KMS-11 (cell line): ENCODE data around the gene PHOX2A.

Experiments used
- H2AFZ ChIP-seq: fragments of 200-600 bp; sonication (generic); 2 replicates; pipeline ENCODE4 v1.6.1; 2016; ENCODE audit warnings: antibody characterized with exemption, mixed run types, low read depth
- H3K27ac ChIP-seq: fragments of 200-600 bp; sonication (generic); 2 replicates; pipeline ENCODE4 v1.6.1; 2016; ENCODE audit warnings: mild to moderate bottlenecking, mixed run types
- H3K27me3 ChIP-seq: fragments of 200-600 bp; sonication (generic); 2 replicates; pipeline ENCODE4 v1.6.1; 2017; ENCODE audit warnings: mild to moderate bottlenecking, low read depth, mixed run types, moderate library complexity; ENCODE audit not compliant: insufficient read depth
- H3K36me3 ChIP-seq: fragments of 200-600 bp; sonication (generic); 2 replicates; pipeline ENCODE4 v1.6.1; 2017; ENCODE audit warnings: mild to moderate bottlenecking, mixed run types; ENCODE audit not compliant: insufficient read depth
- H3K4me1 ChIP-seq: fragments of 200-600 bp; sonication (generic); 2 replicates; pipeline ENCODE4 v1.6.1; 2016; ENCODE audit warnings: mild to moderate bottlenecking, low read depth, mixed run types; ENCODE audit not compliant: poor library complexity, severe bottlenecking
- H3K4me2 ChIP-seq: fragments of 200-600 bp; sonication (generic); 2 replicates; pipeline ENCODE4 v1.7.0; 2016; ENCODE audit warnings: mild to moderate bottlenecking, mixed run types
- H3K4me3 ChIP-seq: fragments of 200-600 bp; sonication (generic); IDR thresholded peaks from 2 replicates; pipeline ENCODE4 v1.6.1; 2017; ENCODE audit warnings: low read depth, low read length, mixed read lengths; ENCODE audit not compliant: insufficient read depth
- H3K79me2 ChIP-seq: fragments of 200-600 bp; sonication (generic); 2 replicates; pipeline ENCODE4 v1.6.1; 2016; ENCODE audit warnings: low read depth, mixed run types; ENCODE audit not compliant: insufficient read depth
- H3K9ac ChIP-seq: fragments of 200-600 bp; sonication (generic); 2 replicates; pipeline ENCODE4 v1.6.1; 2016; ENCODE audit warnings: mild to moderate bottlenecking, mixed run types
- H4K20me1 ChIP-seq: fragments of 200-600 bp; sonication (generic); 2 replicates; pipeline ENCODE4 v1.6.1; 2016; ENCODE audit warnings: mild to moderate bottlenecking, mixed run types; ENCODE audit not compliant: insufficient read depth
- TF ChIP-seq, protein P1 (sequence below): fragments of 200-600 bp; sonication (generic); conservative IDR thresholded peaks from 2 replicates; pipeline ENCODE4 v1.6.1; 2017; ENCODE audit warnings: low read depth, mild to moderate bottlenecking, antibody characterized with exemption, low read length, moderate library complexity, mixed read lengths

Gene PHOX2A

DNA sequence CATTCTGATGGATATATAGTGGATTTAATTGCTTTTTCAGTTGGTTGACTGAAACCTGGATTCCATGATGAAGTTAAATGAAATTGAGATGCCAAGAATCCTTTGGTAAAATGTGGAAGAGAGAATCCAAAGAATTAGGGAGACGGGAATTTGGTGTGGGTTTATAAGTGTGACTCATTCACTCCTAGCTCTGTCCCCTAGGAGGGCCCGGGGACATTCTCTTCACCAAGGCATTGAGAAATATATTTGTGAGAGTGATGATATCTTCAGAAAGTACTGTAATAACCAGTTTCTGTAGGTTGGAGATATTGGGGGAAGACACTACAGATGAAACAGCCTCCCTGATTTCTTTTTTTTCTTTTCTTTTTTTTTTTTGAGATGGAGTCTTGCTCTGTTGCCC, 13.6 kb upstream of the PHOX2A start:
- no peaks in the 10 kb centered on the region for H4K20me1 ChIP-seq
- no peak overlapping the region for H3K4me3 ChIP-seq
- no peak overlapping the region for H3K9ac ChIP-seq
- TF ChIP-seq, protein P1, sequence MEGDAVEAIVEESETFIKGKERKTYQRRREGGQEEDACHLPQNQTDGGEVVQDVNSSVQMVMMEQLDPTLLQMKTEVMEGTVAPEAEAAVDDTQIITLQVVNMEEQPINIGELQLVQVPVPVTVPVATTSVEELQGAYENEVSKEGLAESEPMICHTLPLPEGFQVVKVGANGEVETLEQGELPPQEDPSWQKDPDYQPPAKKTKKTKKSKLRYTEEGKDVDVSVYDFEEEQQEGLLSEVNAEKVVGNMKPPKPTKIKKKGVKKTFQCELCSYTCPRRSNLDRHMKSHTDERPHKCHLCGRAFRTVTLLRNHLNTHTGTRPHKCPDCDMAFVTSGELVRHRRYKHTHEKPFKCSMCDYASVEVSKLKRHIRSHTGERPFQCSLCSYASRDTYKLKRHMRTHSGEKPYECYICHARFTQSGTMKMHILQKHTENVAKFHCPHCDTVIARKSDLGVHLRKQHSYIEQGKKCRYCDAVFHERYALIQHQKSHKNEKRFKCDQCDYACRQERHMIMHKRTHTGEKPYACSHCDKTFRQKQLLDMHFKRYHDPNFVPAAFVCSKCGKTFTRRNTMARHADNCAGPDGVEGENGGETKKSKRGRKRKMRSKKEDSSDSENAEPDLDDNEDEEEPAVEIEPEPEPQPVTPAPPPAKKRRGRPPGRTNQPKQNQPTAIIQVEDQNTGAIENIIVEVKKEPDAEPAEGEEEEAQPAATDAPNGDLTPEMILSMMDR, result no peak
- H3K27ac ChIP-seq, result no peak overlapping the region
- H3K36me3 ChIP-seq, result no peaks in the 10 kb centered on the region
- H3K27me3 ChIP-seq, result no peaks in the 10 kb centered on the region
- H3K4me2 ChIP-seq, result no peak overlapping the region
- H3K79me2 ChIP-seq, result no peaks in the 10 kb centered on the region
- peaks cover 15% of the 10 kb centered on the region for H3K4me1 ChIP-seq
- H2AFZ ChIP-seq, result no peak overlapping the region

DNA sequence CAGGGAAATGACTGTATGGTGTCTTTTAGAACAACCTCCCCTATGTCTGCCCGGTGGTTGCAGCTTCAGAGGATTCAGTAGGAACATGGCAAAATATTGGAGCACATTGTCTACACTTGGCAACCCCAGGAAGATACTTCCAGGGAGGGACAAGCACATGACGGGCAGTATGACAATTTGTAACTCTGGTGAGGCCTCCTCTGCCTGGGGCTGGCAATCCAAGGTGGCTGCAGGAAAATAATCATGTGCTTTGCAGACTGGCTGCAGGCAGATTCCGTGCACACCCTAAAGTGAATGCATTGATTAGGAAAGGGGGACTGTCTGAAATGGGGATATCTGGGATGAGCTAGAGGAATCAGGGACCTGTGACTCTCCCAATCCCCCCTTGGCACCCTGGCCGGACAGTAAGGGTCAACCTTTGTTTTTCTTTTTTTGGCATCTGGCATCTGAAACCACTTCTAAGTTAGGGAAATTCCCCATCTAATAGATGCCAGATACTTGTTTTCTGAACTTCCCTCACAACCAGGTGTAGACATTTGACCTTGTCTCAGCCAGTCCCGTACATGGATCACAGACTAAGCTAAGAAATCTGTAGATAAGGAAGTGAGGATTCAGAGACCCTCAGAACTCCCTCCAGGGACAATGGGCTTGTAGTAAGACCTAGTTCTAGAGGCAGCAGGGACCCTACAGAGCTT, 10.5 kb upstream of the PHOX2A start:
- Histone ChIP-seq H3K27me3 (no peaks in the 10 kb centered on the region), H3K27ac (no peak overlapping the region; the same call in 1 of the 2 replicates), H3K4me1 (peaks cover 15% of the 10 kb centered on the region), H4K20me1 (no peaks in the 10 kb centered on the region), H3K9ac (no peak overlapping the region), H3K79me2 (no peaks in the 10 kb centered on the region), H2AFZ (no peak overlapping the region), H3K36me3 (no peaks in the 10 kb centered on the region), H3K4me3 (no peak overlapping the region), H3K4me2 (peak overlapping the region; percentile 23; the same call in 1 of the 2 replicates)
- TF ChIP-seq, protein P1, result no peak

DNA sequence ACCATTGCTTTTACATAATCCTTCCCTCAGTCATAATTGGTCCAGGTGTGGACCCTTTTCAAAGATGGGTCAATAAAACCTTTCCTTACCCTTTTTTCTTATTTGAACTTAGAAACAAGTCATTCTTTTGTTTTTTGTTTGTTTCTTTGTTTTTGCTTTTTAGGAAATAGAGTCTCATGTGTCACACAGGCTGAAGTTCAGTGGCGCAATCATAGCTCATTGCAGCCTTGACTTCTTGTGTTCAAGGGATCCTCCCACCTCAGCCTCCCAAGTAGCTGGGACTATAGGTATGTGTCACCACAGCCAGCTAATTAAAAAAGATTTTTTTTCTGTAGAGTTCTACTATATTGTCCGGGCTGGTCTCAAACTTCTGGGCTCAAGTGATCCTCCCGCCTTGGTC, 9.4 kb upstream of the PHOX2A start:
- TF ChIP-seq, protein P1, result no peak
- no peak overlapping the region for H3K9ac ChIP-seq
- H2AFZ ChIP-seq, result no peak overlapping the region
- no peaks in the 10 kb centered on the region for H3K79me2 ChIP-seq
- no peak overlapping the region for H3K27ac ChIP-seq
- H3K4me1 ChIP-seq, result peaks cover 15% of the 10 kb centered on the region
- no peak overlapping the region for H3K4me3 ChIP-seq
- H3K36me3 ChIP-seq, result no peaks in the 10 kb centered on the region
- no peak overlapping the region for H3K4me2 ChIP-seq
- H4K20me1 ChIP-seq, result no peaks in the 10 kb centered on the region
- H3K27me3 ChIP-seq, result no peaks in the 10 kb centered on the region

DNA sequence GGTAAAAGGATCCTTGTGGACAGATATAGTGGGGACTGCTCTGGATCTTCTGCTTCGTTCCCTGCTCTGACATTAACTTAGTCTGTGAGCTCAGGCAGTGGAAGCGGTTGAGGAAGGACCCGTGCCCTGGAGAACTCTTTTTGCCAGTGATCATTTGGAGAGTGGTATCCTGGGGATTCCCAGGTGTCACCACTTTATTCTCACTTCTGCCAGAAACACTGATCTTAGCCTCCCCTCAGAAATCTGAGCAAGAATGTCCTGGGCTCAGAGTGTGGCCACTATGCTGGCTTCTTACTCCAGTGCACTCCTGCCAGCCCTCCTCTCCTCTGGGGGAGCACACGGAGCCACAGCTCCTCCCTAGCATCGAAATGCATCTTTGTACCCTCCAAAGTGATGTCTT, 7.6 kb upstream of the PHOX2A start:
- H3K36me3 ChIP-seq, result no peaks in the 10 kb centered on the region
- H3K27ac ChIP-seq, result no peak overlapping the region
- H4K20me1 ChIP-seq, result no peaks in the 10 kb centered on the region
- no peak overlapping the region for H3K4me2 ChIP-seq
- peaks cover 15% of the 10 kb centered on the region for H3K4me1 ChIP-seq
- no peak overlapping the region for H2AFZ ChIP-seq
- TF ChIP-seq, protein P1, result no peak
- no peak overlapping the region for H3K9ac ChIP-seq
- no peaks in the 10 kb centered on the region for H3K79me2 ChIP-seq
- H3K4me3 ChIP-seq, result no peak overlapping the region
- no peaks in the 10 kb centered on the region for H3K27me3 ChIP-seq
